IPS-20b (cell line): ENCODE results near the gene DNAJB8.

ENCODE experiments used
- H3K27ac ChIP-seq: one replicate; pipeline ENCODE4 v1.5.1; 2013; ENCODE audit warnings: low read length
- H3K27me3 ChIP-seq: 2 replicates; pipeline ENCODE4 v1.6.1; 2013; ENCODE audit warnings: mild to moderate bottlenecking, low read length, inconsistent platforms; ENCODE audit not compliant: insufficient read depth
- H3K36me3 ChIP-seq: 2 replicates; pipeline ENCODE4 v1.6.1; 2013; ENCODE audit warnings: low read depth, mild to moderate bottlenecking, inconsistent platforms, low read length, moderate library complexity; ENCODE audit not compliant: insufficient read depth
- H3K4me1 ChIP-seq: 2 replicates; pipeline ENCODE4 v1.6.1; 2013; ENCODE audit warnings: mild to moderate bottlenecking, control low read depth, inconsistent platforms, low read length, moderate library complexity; ENCODE audit not compliant: insufficient read depth
- H3K4me3 ChIP-seq: 2 replicates; pipeline ENCODE4 v1.5.1; 2013; ENCODE audit warnings: mild to moderate bottlenecking, low read length, inconsistent platforms
- H3K9ac ChIP-seq: 2 replicates; pipeline ENCODE4 v1.6.1; 2013; ENCODE audit warnings: low read depth, mild to moderate bottlenecking, inconsistent platforms, low read length, moderate library complexity
- H3K9me3 ChIP-seq: 2 replicates; pipeline ENCODE4 v1.6.1; 2013; ENCODE audit warnings: mild to moderate bottlenecking, low read depth, low read length, inconsistent platforms; ENCODE audit not compliant: insufficient read depth

Gene DNAJB8

GRCh38 chr3:128480717-128481437 is 14.2 kb upstream of the DNAJB8 start:
- Histone ChIP-seq H3K9ac (no peak overlapping the region), H3K27me3 (peaks cover 100% of the 10 kb centered on the region), H3K27ac (no peak overlapping the region), H3K36me3 (no peaks in the 10 kb centered on the region), H3K4me3 (no peak overlapping the region), H3K9me3 (no peaks in the 10 kb centered on the region), H3K4me1 (peaks cover 25% of the 10 kb centered on the region)

GRCh38 chr3:128480278-128480677 is 13.6 kb upstream of the DNAJB8 start:
- no peak overlapping the region for H3K27ac ChIP-seq
- H3K4me1 ChIP-seq: peaks cover 25% of the 10 kb centered on the region
- H3K27me3 ChIP-seq: peaks cover 100% of the 10 kb centered on the region
- no peaks in the 10 kb centered on the region for H3K36me3 ChIP-seq
- no peak overlapping the region for H3K4me3 ChIP-seq
- H3K9me3 ChIP-seq: no peaks in the 10 kb centered on the region
- no peak overlapping the region for H3K9ac ChIP-seq

DNA sequence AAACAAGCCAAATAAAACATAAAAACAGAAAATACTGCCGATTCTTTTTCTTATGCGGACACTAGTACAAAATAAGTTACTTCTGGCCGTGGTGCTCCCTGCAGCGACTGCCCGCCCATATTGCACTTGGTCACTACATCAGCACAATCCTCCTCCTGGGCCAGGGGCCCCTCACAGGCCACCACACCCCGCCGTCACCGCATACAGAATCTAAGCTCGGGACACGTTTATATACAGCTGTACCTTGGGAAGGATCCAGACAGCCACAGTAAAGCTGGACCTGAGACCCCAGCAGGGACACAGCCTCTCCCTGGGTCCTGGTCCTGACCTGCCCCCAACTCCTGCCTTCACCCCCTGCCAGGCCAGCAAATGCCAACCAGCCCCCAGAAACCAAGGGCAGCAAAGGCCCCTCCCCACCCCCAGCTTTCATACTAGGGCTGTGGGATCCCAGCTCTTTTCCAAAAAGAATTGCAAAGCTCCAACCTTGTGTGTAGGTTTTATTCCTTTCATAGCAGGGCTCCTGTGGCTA is 12.9 kb upstream of the DNAJB8 start:
- Histone ChIP-seq H3K4me1 (peaks cover 27% of the 10 kb centered on the region), H3K36me3 (no peaks in the 10 kb centered on the region), H3K27ac (no peak overlapping the region), H3K9ac (no peak overlapping the region), H3K9me3 (no peaks in the 10 kb centered on the region), H3K4me3 (no peak overlapping the region), H3K27me3 (peaks cover 100% of the 10 kb centered on the region)

DNA sequence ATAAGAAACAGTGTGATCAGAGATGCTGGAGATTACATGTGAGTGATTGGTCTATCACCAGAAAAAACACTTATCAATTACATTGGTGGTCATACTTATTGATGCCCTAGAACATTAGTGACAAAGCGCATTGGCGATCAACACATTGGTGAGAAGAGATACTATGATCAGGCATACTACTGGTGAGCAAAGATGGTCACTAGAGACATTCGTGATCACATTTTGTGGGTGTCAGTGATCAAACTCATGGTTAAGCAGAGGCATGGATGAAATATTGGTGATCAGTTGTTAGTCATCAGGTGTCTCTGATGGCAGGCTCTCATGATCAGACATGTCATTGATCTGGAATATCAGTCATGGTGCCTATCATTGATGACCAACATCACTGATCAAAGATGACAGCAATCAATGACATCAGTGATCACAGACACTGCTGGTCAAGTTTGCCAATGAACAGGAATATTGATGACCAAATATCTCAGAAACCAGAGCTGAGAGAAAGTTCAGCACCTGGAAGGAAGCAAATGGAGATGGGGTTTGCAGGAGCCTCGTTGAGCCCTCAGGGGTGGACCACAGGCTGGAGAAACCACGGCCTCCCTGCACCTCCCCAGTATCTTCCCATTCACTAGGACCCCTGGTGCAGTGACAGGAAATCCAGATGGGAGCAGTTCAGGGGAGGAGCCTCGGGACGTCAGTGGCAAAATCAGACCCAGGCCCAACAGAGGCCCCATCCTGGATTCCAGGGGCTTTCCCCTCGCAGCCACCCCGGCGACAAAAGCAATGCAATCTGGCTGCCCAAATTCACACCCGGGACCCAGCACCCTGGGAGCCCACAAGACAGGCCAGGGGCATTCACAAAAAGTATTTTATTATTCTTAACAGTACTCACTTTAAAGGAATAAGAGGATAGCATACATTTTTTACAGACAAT is 12.2 kb upstream of the DNAJB8 start:
- H3K27ac ChIP-seq: no peak overlapping the region
- no peaks in the 10 kb centered on the region for H3K9me3 ChIP-seq
- H3K4me1 ChIP-seq: peaks cover 29% of the 10 kb centered on the region
- H3K27me3 ChIP-seq: peaks cover 100% of the 10 kb centered on the region
- no peaks in the 10 kb centered on the region for H3K36me3 ChIP-seq
- no peak overlapping the region for H3K4me3 ChIP-seq
- no peak overlapping the region for H3K9ac ChIP-seq

DNA sequence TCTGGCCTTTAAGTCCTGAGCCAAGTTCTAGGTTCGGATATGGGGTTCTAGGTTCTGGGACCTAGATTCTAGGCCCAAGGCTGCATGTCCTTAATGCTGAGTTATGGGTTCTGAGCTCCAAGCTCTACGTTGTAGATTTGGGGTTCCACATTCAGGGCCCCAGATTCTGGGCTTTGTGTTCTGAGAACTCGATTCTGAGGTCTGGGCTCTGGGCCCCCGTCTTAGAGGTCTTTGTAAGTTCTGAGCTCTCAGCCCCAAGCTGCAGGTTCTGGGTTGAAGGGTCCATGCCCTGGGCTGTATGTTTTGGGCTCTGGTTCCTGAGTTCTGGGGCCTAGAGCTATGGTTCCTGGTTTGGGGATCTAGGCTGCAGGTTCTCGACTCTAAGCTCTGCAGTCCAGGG is 10.0 kb upstream of the DNAJB8 start:
- Histone ChIP-seq H3K27ac (no peak overlapping the region), H3K4me1 (peaks cover 16% of the 10 kb centered on the region; the same call in 1 of the 2 replicates), H3K4me3 (no peak overlapping the region), H3K36me3 (no peaks in the 10 kb centered on the region), H3K9ac (no peak overlapping the region), H3K27me3 (peaks cover 100% of the 10 kb centered on the region), H3K9me3 (no peaks in the 10 kb centered on the region)

- no peaks in the 10 kb centered on the region for H3K36me3 ChIP-seq
- no peaks in the 10 kb centered on the region for H3K9me3 ChIP-seq
- H3K27ac ChIP-seq: no peak overlapping the region
- peaks cover 13% of the 10 kb centered on the region; the same call in 1 of the 2 replicates for H3K4me1 ChIP-seq
- H3K27me3 ChIP-seq: peaks cover 100% of the 10 kb centered on the region
- H3K4me3 ChIP-seq: no peak overlapping the region
- no peak overlapping the region for H3K9ac ChIP-seq
Measured at GRCh38 chr3:128475355-128475754, 8.7 kb upstream of the DNAJB8 start.

GRCh38 chr3:128473737-128474136 is 7.0 kb upstream of the DNAJB8 start:
- peaks cover 93% of the 10 kb centered on the region for H3K27me3 ChIP-seq
- no peak overlapping the region for H3K27ac ChIP-seq

DNA sequence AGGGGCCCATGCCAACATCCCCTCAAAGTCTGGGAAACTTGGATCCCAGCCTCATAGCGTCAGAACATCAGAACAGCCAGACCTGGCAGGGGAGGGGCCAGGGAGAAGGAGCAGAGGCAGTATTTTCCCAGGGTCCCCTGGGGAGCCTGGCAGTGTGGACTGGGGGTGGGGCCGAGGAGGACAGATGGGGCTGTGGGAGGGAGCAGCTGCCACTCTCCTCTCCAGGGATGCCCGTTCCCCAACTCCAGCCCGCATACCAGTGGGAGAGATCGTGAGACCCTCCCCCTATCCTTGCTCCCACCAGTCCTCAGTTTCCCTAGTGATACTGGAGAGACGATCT is 6.5 kb upstream of the DNAJB8 start:
- peaks cover 13% of the 10 kb centered on the region; the same call in 1 of the 2 replicates for H3K4me1 ChIP-seq
- H3K36me3 ChIP-seq: no peaks in the 10 kb centered on the region
- H3K9me3 ChIP-seq: no peaks in the 10 kb centered on the region
- peaks cover 88% of the 10 kb centered on the region for H3K27me3 ChIP-seq
- H3K27ac ChIP-seq: no peak overlapping the region
- no peak overlapping the region for H3K9ac ChIP-seq
- no peak overlapping the region for H3K4me3 ChIP-seq

More at GRCh38 chr3:128473737-128474136, 7.0 kb upstream of the DNAJB8 start:
- Histone ChIP-seq H3K4me3 (no peak overlapping the region), H3K36me3 (no peaks in the 10 kb centered on the region), H3K9me3 (no peaks in the 10 kb centered on the region), H3K4me1 (peaks cover 13% of the 10 kb centered on the region; the same call in 1 of the 2 replicates), H3K9ac (no peak overlapping the region)

DNA sequence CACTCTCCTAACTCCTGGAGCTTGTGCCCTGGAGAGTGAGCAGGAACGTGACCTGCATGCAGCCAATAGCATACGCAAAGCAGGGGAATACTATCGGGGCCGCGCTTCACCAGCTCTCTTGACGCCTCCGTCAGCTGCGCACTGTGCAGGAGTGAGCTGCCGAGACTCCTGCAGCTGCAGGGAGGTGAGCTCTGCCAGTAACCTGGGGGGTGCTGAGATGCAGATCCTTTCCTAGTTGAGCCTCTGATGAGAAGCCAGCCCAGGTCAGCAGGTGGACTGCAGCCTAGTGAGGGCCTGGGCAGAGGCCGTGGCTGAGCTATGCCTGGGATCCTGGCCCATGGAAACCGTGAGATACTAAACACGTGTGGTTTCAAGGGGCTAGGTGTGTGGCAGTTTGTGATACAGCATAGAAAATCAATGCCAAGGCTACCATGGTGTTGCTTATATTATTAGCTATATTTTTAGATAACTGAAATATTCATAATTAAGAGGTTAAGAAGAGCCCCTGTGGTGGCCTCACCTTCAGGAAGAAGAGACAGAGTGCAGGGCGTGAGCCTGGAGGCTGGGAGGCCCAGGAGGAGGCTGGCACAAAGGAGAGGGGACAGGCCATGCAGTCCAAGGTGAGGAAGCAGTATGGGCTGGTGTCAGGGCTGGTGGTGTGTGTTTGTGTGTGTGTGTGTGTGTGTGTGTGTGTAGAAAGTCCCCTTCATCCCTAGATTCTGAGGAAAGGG is 5.9 kb upstream of the DNAJB8 start:
- no peaks in the 10 kb centered on the region for H3K36me3 ChIP-seq
- H3K27me3 ChIP-seq: peaks cover 86% of the 10 kb centered on the region
- peaks cover 13% of the 10 kb centered on the region; the same call in 1 of the 2 replicates for H3K4me1 ChIP-seq

GRCh38 chr3:128471720-128472119 is 5.0 kb upstream of the DNAJB8 start:
- Histone ChIP-seq H3K9ac (no peak overlapping the region), H3K4me3 (no peak overlapping the region), H3K27ac (no peak overlapping the region), H3K9me3 (no peaks in the 10 kb centered on the region), H3K4me1 (peaks cover 13% of the 10 kb centered on the region; the same call in 1 of the 2 replicates), H3K36me3 (no peaks in the 10 kb centered on the region), H3K27me3 (peaks cover 86% of the 10 kb centered on the region)

More for the DNA sequence above, 5.9 kb upstream of the DNAJB8 start:
- Histone ChIP-seq H3K9ac (no peak overlapping the region), H3K4me3 (no peak overlapping the region), H3K27ac (no peak overlapping the region), H3K9me3 (no peaks in the 10 kb centered on the region)

GRCh38 chr3:128471110-128471509 is 4.4 kb upstream of the DNAJB8 start:
- peaks cover 86% of the 10 kb centered on the region for H3K27me3 ChIP-seq
- no peak overlapping the region for H3K9ac ChIP-seq
- H3K4me3 ChIP-seq: no peak overlapping the region
- H3K27ac ChIP-seq: no peak overlapping the region
- H3K4me1 ChIP-seq: peaks cover 13% of the 10 kb centered on the region; the same call in 1 of the 2 replicates
- H3K9me3 ChIP-seq: no peaks in the 10 kb centered on the region
- no peaks in the 10 kb centered on the region for H3K36me3 ChIP-seq
